SKM-1 treated with dmso at 0.1 percent for 144 hours (cell line): ENCODE results near the gene MRPL27.

Source experiments
- DNase-seq: peaks from one replicate; lab custom pipeline; 2025; ENCODE audit not compliant: unreplicated experiment; lab: John Stamatoyannopoulos, UW

The MRPL27 gene

GRCh38 chr17:50361561-50362480, 11.2 kb downstream of the MRPL27 start:
- peak; percentile 78 for DNase-seq

- no peak for DNase-seq
Observed at GRCh38 chr17:50360486-50361115, 12.4 kb downstream of the MRPL27 start.

GRCh38 chr17:50359998-50360461, 13.0 kb downstream of the MRPL27 start:
- DNase-seq, result no peak

- no peak for DNase-seq
Observed at GRCh38 chr17:50359005-50359699, 13.8 kb downstream of the MRPL27 start.

GRCh38 chr17:50358177-50358576, 14.8 kb downstream of the MRPL27 start:
- DNase-seq, result no peak

GRCh38 chr17:50356892-50357510, 16.0 kb downstream of the MRPL27 start:
- no peak for DNase-seq

- no peak for DNase-seq
Observed at GRCh38 chr17:50356418-50356817, 16.6 kb downstream of the MRPL27 start.

GRCh38 chr17:50355701-50356341, 17.2 kb downstream of the MRPL27 start:
- DNase-seq, result no peak

GRCh38 chr17:50355336-50355700, 17.7 kb downstream of the MRPL27 start:
- DNase-seq, result no peak

- DNase-seq, result no peak
Observed at GRCh38 chr17:50354776-50355175, 18.2 kb downstream of the MRPL27 start.

GRCh38 chr17:50354198-50354597, 18.8 kb downstream of the MRPL27 start:
- DNase-seq, result no peak

GRCh38 chr17:50353600-50354195, 19.3 kb downstream of the MRPL27 start:
- DNase-seq, result no peak

- no peak for DNase-seq
Observed at GRCh38 chr17:50352693-50353599, 20.0 kb downstream of the MRPL27 start.

- DNase-seq, result no peak
Observed at GRCh38 chr17:50352072-50352692, 20.8 kb downstream of the MRPL27 start.

GRCh38 chr17:50350733-50351132, 22.3 kb downstream of the MRPL27 start:
- DNase-seq, result no peak

- DNase-seq, result no peak
Observed at GRCh38 chr17:50349243-50349600, 23.8 kb downstream of the MRPL27 start.

- DNase-seq, result no peak
Observed at GRCh38 chr17:50348522-50349242, 24.3 kb downstream of the MRPL27 start.

- no peak for DNase-seq
Observed at GRCh38 chr17:50347894-50348291, 25.1 kb downstream of the MRPL27 start.
